Osteoblast (primary cell): ENCODE measurements around the gene NOC4L. TPM values are rescaled to one million over a fixed set of nuclear protein-coding genes. Genes with fewer than 3 reads are reported as not detected.

ENCODE experiments used
- DNase-seq: peaks from one replicate; pipeline ENCODE4 v3.0.0; 2011; ENCODE audit warnings: low spot score, mixed read lengths; ENCODE audit not compliant: insufficient read length; ENCODE audit errors: missing footprints
- H2AFZ ChIP-seq: 2 replicates; pipeline ENCODE4 v1.6.0; 2011; ENCODE audit warnings: mild to moderate bottlenecking, low read length
- H3K27ac ChIP-seq: 2 replicates; pipeline ENCODE4 v1.5.1; 2011; ENCODE audit warnings: mild to moderate bottlenecking, low read depth, low read length, moderate library complexity
- H3K27me3 ChIP-seq: 2 replicates; pipeline ENCODE4 v1.6.0; 2012; ENCODE audit warnings: mild to moderate bottlenecking, control low read depth, inconsistent platforms, low read length, moderate library complexity; ENCODE audit not compliant: insufficient read depth
- H3K36me3 ChIP-seq: 2 replicates; pipeline ENCODE4 v1.5.1; 2011; ENCODE audit warnings: mild to moderate bottlenecking, low read length, control low read depth, moderate library complexity; ENCODE audit not compliant: insufficient read depth
- H3K4me1 ChIP-seq: 2 replicates; pipeline ENCODE4 v1.5.1; 2011; ENCODE audit warnings: mild to moderate bottlenecking, low read length, control low read depth, moderate library complexity; ENCODE audit not compliant: insufficient read depth
- H3K4me2 ChIP-seq: 2 replicates; pipeline ENCODE4 v1.6.0; 2011; ENCODE audit warnings: mild to moderate bottlenecking, low read length; ENCODE audit not compliant: insufficient read depth
- H3K4me3 ChIP-seq: fragments of 200-600 bp; sonication (generic); 3 replicates; pipeline ENCODE4 v1.5.1; 2012; ENCODE audit warnings: mild to moderate bottlenecking, low read length, inconsistent platforms; ENCODE audit not compliant: insufficient read depth
- H3K79me2 ChIP-seq: 2 replicates; pipeline ENCODE4 v1.6.0; 2012; ENCODE audit warnings: mild to moderate bottlenecking, low read length, control low read depth, inconsistent platforms; ENCODE audit not compliant: insufficient read depth
- H3K9me3 ChIP-seq: 2 replicates; pipeline ENCODE4 v1.5.1; 2011; ENCODE audit warnings: low read depth, low read length, control low read depth
- H4K20me1 ChIP-seq: 2 replicates; pipeline ENCODE4 v1.6.0; 2012; ENCODE audit warnings: mild to moderate bottlenecking, low read length, control low read depth; ENCODE audit not compliant: insufficient read depth
- total RNA-seq: library from RNA; depleted of rRNA; stranded (reverse); fragments of >200 nt; gene quantifications from 2 replicates; pipeline ENCODE4 v1.2.3, GENCODE V29; 2012
- TF ChIP-seq, protein P1 (sequence below): IDR thresholded peaks from 2 replicates; pipeline ENCODE4 v1.5.1; 2011; ENCODE audit warnings: mild to moderate bottlenecking, low read depth, low read length, moderate library complexity; ENCODE audit errors: extremely low read depth

NOC4L gene
- total RNA-seq, 1 donor = 11.2 TPM

DNA sequence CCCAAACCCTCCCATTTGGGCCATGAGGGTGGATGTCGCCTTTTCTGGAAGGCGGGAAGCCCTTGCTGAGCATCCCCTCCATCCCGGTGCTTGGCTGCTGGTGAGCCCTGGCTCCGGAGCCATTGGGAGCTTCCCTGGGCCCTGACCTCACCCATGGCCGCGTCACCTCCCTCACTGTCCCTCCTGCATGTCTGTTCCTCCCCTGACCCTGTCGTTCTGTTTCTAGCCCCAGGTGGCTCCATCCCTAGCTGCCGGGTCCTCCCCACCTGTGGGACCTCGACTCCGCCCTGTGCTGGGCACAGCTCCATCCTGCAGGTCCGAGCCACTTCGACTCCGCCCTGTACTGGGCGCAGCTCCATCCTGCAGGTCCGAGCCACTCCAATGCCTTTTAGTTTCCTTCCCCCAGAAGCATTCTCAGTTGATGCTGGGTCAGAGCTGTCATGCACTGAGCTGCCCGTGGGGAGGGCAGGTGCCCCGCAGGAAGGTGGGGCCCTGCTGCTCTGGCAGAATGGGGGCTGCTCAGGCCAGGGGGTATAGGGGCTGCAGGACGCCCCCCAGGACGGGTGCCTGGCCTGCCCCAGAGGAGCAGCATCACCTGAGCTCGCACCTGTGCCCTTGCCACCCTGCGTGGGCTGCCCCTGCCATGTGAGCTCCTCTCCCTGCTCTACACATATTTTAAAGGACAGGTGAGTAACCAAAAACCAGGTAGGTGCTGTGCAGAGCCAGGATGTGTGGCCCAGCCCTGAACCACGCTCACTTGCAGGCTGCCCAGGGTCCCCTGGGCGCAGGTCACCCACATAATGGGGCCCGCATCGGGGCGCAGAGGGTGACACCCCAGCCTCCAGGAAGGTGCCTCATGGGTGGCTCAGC lies 19.0 kb downstream of the NOC4L start:
- DNase-seq = no peak
- H3K27me3 ChIP-seq = no peaks in the 10 kb centered on the region
- peak overlapping the region; percentile 46 for H3K4me3 ChIP-seq
- no peaks in the 10 kb centered on the region for H4K20me1 ChIP-seq
- H3K27ac ChIP-seq = no peak overlapping the region
- no peaks in the 10 kb centered on the region for H3K79me2 ChIP-seq
- H3K4me2 ChIP-seq = peak overlapping the region; percentile 56
- no peak overlapping the region for H2AFZ ChIP-seq
- H3K36me3 ChIP-seq = no peaks in the 10 kb centered on the region
- TF ChIP-seq, protein P1, sequence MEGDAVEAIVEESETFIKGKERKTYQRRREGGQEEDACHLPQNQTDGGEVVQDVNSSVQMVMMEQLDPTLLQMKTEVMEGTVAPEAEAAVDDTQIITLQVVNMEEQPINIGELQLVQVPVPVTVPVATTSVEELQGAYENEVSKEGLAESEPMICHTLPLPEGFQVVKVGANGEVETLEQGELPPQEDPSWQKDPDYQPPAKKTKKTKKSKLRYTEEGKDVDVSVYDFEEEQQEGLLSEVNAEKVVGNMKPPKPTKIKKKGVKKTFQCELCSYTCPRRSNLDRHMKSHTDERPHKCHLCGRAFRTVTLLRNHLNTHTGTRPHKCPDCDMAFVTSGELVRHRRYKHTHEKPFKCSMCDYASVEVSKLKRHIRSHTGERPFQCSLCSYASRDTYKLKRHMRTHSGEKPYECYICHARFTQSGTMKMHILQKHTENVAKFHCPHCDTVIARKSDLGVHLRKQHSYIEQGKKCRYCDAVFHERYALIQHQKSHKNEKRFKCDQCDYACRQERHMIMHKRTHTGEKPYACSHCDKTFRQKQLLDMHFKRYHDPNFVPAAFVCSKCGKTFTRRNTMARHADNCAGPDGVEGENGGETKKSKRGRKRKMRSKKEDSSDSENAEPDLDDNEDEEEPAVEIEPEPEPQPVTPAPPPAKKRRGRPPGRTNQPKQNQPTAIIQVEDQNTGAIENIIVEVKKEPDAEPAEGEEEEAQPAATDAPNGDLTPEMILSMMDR = no peak
- no peaks in the 10 kb centered on the region for H3K9me3 ChIP-seq
- H3K4me1 ChIP-seq = peaks cover 14% of the 10 kb centered on the region

DNA sequence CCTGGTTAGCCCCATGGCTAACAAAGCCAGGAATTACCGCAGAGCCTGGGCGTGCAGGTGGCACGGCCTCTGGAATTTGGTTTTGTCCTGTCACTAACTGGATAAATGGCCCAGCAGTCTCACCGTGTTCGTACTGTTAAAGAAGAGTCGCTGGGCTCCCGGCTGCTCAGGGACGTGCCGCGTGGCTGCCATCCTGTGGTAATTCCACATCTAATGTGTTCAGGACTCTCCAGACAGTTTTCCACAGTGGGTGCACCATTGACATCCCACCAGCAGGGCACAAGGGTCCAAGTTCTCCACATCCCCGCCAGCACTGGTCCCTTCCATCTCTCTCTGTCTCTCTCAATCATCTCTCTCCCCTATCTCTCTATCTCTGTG lies 19.6 kb downstream of the NOC4L start:
- H3K27me3 ChIP-seq = no peaks in the 10 kb centered on the region
- H3K9me3 ChIP-seq = no peaks in the 10 kb centered on the region
- H3K4me1 ChIP-seq = peaks cover 14% of the 10 kb centered on the region
- no peak for DNase-seq
- no peaks in the 10 kb centered on the region for H3K36me3 ChIP-seq
- no peak overlapping the region for H3K27ac ChIP-seq
- no peaks in the 10 kb centered on the region for H4K20me1 ChIP-seq
- H3K4me3 ChIP-seq = no peak overlapping the region
- TF ChIP-seq, protein P1 = peak; percentile 26
- H2AFZ ChIP-seq = no peak overlapping the region
- H3K79me2 ChIP-seq = no peaks in the 10 kb centered on the region
- H3K4me2 ChIP-seq = no peak overlapping the region

DNA sequence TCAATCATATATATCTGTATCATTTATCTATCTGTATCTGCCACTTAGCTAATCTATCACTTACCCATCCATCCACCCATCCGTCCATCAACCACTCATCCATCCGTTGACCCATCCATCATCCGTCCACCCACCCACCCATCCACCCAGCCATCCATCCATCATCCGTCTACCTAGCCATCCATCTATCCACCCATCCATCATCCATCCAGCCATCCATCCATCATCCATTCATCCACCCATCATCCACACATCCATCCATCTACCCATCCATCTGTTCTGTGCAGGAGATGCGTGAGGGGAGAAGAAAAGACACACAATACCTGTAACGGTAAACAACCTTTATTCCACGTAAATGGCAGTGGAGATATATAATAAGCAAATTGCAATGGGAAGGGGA lies 20.2 kb downstream of the NOC4L start:
- Histone ChIP-seq H3K36me3 (no peaks in the 10 kb centered on the region), H3K4me3 (no peak overlapping the region), H3K4me1 (peaks cover 16% of the 10 kb centered on the region), H2AFZ (no peak overlapping the region), H3K4me2 (no peak overlapping the region), H3K9me3 (no peaks in the 10 kb centered on the region), H3K79me2 (no peaks in the 10 kb centered on the region), H3K27me3 (no peaks in the 10 kb centered on the region), H3K27ac (no peak overlapping the region), H4K20me1 (no peaks in the 10 kb centered on the region)
- no peak for DNase-seq
- TF ChIP-seq, protein P1 = no peak

DNA sequence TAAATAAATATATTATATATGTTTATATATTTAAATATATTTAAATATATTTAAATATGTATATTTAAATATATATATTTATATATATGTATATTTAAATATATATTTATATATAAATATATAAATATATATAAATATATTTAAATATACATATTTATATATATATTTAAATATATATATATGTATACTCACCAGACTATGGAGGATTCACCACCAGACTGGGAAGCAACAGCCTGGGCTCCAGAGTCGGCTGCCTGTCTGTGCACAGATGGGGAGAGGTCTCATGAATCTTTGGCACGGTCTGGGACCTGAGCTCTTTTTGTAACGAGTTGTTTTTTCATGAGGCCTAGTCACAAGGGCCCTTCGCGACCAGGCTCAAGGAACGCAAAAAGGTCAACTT lies 21.3 kb downstream of the NOC4L start:
- no peak overlapping the region for H3K27ac ChIP-seq
- H3K79me2 ChIP-seq = no peaks in the 10 kb centered on the region
- H3K36me3 ChIP-seq = no peaks in the 10 kb centered on the region
- no peak overlapping the region for H2AFZ ChIP-seq
- TF ChIP-seq, protein P1 = no peak
- H3K27me3 ChIP-seq = no peaks in the 10 kb centered on the region
- H3K9me3 ChIP-seq = no peaks in the 10 kb centered on the region
- no peak overlapping the region for H3K4me2 ChIP-seq
- no peaks in the 10 kb centered on the region for H4K20me1 ChIP-seq
- H3K4me3 ChIP-seq = no peak overlapping the region
- peaks cover 28% of the 10 kb centered on the region for H3K4me1 ChIP-seq
- no peak for DNase-seq
